Subcutaneous adipose tissue (tissue), 4 donors: ENCODE results near the gene PSPH. TPM values are rescaled to one million over a fixed set of nuclear protein-coding genes. Genes with fewer than 3 reads are reported as not detected.

Experiments
- total RNA-seq, 4 donors: library from RNA; depleted of rRNA; stranded (reverse); fragments of >200 nt; gene quantifications; one replicate each; pipeline ENCODE4 v1.1.0, GENCODE V29; 2016
- TF ChIP-seq, protein P1 (sequence below): fragments of 450-650 bp; IDR thresholded peaks from one replicate; pipeline ENCODE4 v1.5.1; 2016; ENCODE audit warnings: low read depth, mild to moderate bottlenecking, control low read depth, antibody characterized with exemption, moderate library complexity

PSPH gene
- 10 to 100 TPM; 11.2 to 23.0 (median 13.2) TPM for total RNA-seq

DNA sequence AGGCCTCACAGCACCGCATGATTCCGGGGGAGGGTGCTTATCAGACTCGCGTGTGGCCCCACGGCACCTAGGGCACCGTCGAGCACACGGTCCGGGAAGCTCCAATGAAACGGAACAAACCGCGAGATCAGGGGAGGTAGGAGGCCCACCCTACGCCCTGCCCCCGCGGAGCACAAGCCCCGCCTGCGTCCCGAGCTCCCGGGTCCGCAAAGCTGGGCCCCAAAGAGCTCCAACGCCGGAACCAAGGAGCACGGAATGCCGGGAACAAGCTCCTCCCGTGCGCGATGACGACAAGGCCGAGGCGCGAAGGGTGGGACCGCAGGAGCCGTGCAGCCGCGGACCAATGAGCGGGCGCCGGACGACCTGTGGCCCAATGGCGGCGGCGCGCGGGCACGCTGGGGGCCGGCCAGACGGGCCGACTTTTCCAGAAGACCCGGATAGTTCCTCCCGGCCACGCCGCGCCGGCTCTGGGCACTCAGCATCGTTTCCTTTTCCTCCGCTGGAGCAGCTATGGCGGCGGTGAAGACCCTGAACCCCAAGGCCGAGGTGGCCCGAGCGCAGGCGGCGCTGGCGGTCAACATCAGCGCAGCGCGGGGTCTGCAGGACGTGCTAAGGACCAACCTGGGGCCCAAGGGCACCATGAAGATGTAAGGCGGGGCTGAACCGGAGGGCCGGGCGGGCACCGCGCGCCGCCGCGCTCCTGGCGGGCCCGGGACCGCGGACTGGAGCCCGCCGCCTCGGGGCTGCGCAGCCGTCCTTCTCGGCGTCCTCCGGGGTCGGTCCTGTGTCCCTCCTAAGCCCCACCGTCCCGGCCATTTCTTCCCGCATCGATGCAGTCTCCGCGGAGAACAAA lies at the start of gene PSPH, which contains the start of gene CCT6A:
Gene PSPH (minus strand): TSS at position 106 of the 853 bp plus-strand sequence. CDS start 30,232 bp downstream, outside the sequence.
Gene CCT6A (plus strand): TSS at position 427 of the 853 bp plus-strand sequence. CDS start 84 bp downstream, at position 511.
- TF ChIP-seq, protein P1, sequence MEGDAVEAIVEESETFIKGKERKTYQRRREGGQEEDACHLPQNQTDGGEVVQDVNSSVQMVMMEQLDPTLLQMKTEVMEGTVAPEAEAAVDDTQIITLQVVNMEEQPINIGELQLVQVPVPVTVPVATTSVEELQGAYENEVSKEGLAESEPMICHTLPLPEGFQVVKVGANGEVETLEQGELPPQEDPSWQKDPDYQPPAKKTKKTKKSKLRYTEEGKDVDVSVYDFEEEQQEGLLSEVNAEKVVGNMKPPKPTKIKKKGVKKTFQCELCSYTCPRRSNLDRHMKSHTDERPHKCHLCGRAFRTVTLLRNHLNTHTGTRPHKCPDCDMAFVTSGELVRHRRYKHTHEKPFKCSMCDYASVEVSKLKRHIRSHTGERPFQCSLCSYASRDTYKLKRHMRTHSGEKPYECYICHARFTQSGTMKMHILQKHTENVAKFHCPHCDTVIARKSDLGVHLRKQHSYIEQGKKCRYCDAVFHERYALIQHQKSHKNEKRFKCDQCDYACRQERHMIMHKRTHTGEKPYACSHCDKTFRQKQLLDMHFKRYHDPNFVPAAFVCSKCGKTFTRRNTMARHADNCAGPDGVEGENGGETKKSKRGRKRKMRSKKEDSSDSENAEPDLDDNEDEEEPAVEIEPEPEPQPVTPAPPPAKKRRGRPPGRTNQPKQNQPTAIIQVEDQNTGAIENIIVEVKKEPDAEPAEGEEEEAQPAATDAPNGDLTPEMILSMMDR: no peak

GRCh38 chr7:56099653-56100052 lies 48.4 kb upstream of the PSPH start:
- TF ChIP-seq, protein P1: no peak

GRCh38 chr7:56097700-56098099 lies 46.5 kb upstream of the PSPH start:
- TF ChIP-seq, protein P1: no peak

DNA sequence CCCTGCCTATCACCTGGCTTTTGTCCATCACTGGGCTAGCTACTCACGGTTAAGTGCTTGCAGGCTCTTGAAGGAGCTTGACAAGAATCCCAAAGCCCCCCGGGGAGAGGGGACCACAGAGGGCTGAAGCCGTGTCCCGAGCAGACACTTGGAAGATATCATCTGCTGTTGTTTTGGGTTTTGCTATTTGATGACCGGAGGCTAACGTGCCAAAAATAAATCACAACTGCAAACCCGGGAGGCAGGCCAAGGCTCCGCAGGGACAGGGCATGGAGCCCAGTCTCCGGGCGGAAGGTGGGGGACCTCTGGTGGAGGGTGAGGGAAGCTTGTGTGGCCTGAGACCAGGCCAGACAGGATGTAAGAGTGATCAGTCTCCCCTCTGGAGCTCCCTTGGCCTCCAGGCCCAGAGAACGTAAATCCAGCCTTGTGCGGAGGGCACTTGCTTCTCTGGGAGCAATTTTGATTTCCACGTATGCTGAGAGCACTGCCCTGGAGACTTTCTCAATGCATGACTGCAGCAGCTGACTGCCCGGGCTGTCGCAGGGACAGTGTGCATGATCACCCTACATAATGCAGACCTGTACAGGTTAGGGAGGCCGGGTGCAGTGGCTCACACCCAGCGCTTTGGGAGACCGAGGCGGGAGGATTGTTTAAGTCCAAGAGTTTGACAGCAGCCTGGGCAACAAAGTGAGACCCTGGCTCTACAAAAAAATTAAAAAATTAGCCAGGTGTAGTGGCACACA lies 41.7 kb upstream of the PSPH start, which contains the start of gene PHKG1:
Gene PHKG1 (minus strand): TSS at position 164 of the 743 bp plus-strand sequence. CDS start 4,011 bp downstream, outside the sequence.
- TF ChIP-seq, protein P1: no peak

DNA sequence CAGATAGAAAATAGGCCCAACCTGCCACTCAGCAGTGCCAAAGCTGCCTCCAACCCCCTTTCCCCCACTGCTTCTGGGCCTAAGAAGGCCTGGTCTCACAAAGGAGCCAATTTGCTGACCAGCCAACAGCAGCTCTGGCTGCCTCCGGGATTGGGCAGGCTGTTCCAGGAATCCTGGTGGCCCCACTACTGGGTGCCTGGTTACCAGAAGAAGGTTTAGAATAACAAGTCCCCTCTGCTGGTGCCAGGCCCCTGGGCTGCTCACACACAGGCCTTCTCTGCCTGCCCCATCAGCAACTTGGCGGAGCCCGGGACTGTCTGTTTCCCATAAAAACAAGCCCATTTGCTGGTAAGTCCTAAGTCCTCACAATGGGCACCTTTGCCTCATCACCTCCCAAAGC lies 40.3 kb upstream of the PSPH start:
- TF ChIP-seq, protein P1: no peak

DNA sequence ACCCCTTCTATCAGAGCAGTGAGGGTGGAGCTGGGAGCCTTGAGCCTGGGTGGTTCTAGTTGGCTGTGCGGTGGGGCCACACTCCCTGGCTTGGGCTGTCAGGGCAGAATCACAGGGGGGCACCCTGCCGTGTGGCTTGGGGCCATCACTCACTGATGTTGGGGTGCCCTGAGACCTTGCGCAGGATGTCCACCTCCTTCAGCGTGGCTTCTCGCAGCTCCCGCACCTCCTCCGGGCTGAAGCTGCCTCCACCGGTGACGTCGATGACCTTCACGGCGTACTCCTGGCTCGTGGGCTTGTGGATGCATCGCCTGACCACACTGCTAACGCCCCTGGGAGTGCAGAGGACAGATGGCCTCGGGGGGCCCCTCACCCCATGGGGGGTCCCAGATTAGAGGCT lies 36.2 kb upstream of the PSPH start:
- TF ChIP-seq, protein P1: no peak

DNA sequence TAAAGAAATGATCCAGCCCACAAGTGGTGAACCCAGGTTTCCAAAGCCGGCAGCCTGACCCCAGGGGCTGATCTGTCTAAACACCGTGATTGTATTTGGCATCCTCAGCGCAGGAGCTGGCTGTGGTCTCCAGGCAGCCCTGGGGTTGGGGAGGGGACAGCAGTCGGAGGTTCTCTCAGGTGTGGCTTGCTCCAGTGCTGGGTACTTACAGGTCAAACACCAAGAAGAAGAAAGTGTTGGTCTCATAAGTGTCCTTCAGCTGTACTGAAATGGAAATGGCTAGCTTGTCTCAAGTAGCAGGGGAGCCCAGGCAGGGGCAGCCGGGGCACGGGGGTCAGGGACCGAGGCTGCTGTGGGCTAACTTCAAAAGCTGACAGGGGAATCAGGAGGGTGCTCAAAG lies 35.5 kb upstream of the PSPH start:
- TF ChIP-seq, protein P1: no peak
